ENCODE results near the gene MRPS18A.

GRCh38 chr6:43729537-43729936 lies 41.9 kb upstream of the MRPS18A start:
- TF ChIP-seq CTCF (IDR thresholded peaks at IDR 0.05; ENCODE audit: poor library complexity), result no peak
- TF ChIP-seq EZH2 (IDR thresholded peaks at IDR 0.05; ENCODE audit: borderline replicate concordance), result no peak
- TF ChIP-seq EZH2phosphoT487 (IDR thresholded peaks at IDR 0.05; ENCODE audit: low read depth, severe bottlenecking, unreplicated experiment), result no peak
